ENCODE measurements around the gene SLC6A17.
A peak's percentile ranks its signal among the peaks of the same experiment; 100 is the strongest.

The SLC6A17 gene

GRCh38 chr1:110183642-110184167, 33.4 kb downstream of the SLC6A17 start:
- TF ChIP-seq, protein P1, sequence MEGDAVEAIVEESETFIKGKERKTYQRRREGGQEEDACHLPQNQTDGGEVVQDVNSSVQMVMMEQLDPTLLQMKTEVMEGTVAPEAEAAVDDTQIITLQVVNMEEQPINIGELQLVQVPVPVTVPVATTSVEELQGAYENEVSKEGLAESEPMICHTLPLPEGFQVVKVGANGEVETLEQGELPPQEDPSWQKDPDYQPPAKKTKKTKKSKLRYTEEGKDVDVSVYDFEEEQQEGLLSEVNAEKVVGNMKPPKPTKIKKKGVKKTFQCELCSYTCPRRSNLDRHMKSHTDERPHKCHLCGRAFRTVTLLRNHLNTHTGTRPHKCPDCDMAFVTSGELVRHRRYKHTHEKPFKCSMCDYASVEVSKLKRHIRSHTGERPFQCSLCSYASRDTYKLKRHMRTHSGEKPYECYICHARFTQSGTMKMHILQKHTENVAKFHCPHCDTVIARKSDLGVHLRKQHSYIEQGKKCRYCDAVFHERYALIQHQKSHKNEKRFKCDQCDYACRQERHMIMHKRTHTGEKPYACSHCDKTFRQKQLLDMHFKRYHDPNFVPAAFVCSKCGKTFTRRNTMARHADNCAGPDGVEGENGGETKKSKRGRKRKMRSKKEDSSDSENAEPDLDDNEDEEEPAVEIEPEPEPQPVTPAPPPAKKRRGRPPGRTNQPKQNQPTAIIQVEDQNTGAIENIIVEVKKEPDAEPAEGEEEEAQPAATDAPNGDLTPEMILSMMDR (conservative IDR thresholded peaks at IDR 0.05; ENCODE audit: low read length): no peak
- DNase-seq (ENCODE audit: low read depth): no peak
- H3K4me3 ChIP-seq (ENCODE audit: low read length): no peak overlapping the region

GRCh38 chr1:110184446-110184845, 34.2 kb downstream of the SLC6A17 start:
- DNase-seq (ENCODE audit: low read depth): no peak
- TF ChIP-seq, protein P1 (conservative IDR thresholded peaks at IDR 0.05; ENCODE audit: low read length): no peak
- H3K4me3 ChIP-seq (ENCODE audit: low read length): no peak overlapping the region

DNA sequence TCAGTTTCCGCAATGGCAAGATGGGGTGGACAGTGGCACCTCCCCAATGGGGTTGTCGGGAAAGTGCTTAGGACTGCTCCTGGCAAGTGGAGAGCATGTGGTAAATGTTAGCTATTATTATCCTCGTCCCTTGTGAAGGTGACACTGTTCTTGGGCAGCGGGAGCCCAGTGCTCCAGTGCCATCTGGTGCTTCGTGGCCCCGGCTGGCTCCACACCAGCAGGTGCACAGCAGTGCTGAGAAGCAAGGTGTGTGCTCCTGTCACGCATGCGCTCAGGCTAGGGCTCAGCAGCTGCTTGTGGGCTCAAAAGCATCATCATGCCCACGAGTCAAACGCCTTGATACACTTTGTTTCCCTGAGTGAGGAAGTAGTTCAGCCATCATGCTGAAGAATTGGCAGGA, 34.9 kb downstream of the SLC6A17 start:
- H3K4me3 ChIP-seq (ENCODE audit: low read length): no peak overlapping the region
- TF ChIP-seq, protein P1 (conservative IDR thresholded peaks at IDR 0.05; ENCODE audit: low read length): no peak
- no peak for DNase-seq (ENCODE audit: low read depth)

GRCh38 chr1:110186558-110186957, 36.3 kb downstream of the SLC6A17 start:
- TF ChIP-seq, protein P1 (conservative IDR thresholded peaks at IDR 0.05; ENCODE audit: low read length): no peak
- no peak for DNase-seq (ENCODE audit: low read depth)
- no peak overlapping the region for H3K4me3 ChIP-seq (ENCODE audit: low read length)

DNA sequence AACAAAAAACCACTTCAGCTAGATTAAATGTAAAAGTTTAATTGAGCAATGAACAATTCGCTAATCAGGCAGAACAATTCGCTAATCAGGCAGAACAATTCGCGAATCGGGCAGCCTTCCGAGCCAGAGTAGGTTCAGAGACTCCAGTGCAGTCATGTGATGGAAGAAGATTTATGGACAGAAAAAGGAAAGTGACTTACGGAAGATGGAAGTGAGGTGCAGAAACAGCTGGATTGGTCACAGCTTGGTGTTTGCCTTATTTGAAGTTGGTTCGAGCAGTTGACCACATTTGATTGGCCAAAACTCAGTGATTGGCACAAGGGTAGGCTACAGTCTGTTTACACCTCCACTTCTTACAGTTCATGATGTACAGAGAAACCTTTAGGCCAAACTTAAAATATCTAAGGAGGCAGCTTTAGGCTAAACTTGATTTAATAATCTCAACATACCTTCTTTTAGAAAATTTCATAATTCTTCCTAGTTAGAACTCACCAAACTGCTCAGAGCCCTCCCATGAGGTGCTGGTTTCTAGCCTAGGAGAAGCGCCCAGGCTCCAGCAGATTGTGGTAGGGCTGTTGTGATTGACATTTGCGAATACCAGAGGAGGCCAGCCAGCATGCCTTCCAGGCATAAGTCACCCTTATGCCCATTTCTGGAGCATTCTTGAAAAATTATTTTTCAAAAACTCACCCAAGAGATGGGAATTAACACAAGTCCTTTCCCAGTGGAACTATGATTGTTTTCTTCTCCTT, 37.0 kb downstream of the SLC6A17 start:
- DNase-seq (ENCODE audit: low read depth): peak; percentile 75
- TF ChIP-seq, protein P1 (conservative IDR thresholded peaks at IDR 0.05; ENCODE audit: low read length): no peak
- H3K4me3 ChIP-seq (ENCODE audit: low read length): no peak overlapping the region

DNA sequence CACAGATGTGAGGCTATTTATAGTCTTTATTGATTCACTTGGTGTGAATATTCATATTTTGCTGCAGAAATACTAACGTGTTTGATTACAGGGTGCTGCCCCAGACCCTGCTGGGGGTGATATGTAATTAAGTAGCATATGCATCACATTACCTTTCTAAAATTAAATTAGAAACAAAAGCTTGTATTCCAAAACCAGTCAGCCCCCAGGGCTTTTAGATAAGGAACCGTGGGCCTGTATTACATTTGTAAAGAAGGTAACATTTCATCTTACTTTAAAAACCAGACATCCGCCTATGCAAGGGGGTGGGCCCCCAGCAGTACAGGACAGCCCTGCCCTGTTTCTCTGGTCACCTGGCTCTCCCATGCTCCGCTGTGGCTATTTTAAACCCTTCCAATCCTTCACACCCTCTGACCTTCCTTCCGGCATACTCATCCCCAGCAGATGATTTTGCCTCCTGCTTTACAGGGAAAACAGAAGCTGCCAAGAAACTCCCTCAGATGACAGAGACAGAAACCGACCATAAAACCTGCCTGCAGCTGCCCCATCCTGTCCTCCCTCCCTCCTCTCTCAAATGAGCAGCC, 37.8 kb downstream of the SLC6A17 start:
- DNase-seq (ENCODE audit: low read depth): peak; percentile 56
- TF ChIP-seq, protein P1 (conservative IDR thresholded peaks at IDR 0.05; ENCODE audit: low read length): no peak
- no peak overlapping the region for H3K4me3 ChIP-seq (ENCODE audit: low read length)

- no peak for DNase-seq (ENCODE audit: low read depth)
- TF ChIP-seq, protein P1 (conservative IDR thresholded peaks at IDR 0.05; ENCODE audit: low read length): no peak
Observed at GRCh38 chr1:110189181-110189580, 38.9 kb downstream of the SLC6A17 start.

More at GRCh38 chr1:110189181-110189580, 38.9 kb downstream of the SLC6A17 start:
- H3K4me3 ChIP-seq (ENCODE audit: low read length): no peak overlapping the region

All from AG10803 (cell line).